SK-N-SH (cell line): ENCODE measurements around the gene UNC5B. TPM values are rescaled to one million over a fixed set of nuclear protein-coding genes. Genes with fewer than 3 reads are reported as not detected.

ENCODE experiments used
- CTCF ChIA-PET: fragments of 300-600, 350-600 bp; formaldehyde crosslinking; extraction: SDS; loops from one replicate; lab custom pipeline; 2021; lab: Yijun Ruan, JAX
- POLR2A ChIA-PET: fragments of 350-600 bp; sonication (Branson Sonifier 250); formaldehyde crosslinking; extraction: SDS; loops from one replicate; lab custom pipeline; 2020; ENCODE audit warnings: antibody characterized with exemption, inconsistent platforms; lab: Yijun Ruan, JAX
- DNase-seq: peaks from one replicate; pipeline ENCODE4 v3.0.0; 2012
- H2AFZ ChIP-seq: fragments of 200-600 bp; sonication (generic); 2 replicates; pipeline ENCODE4 v1.8.1; 2016; ENCODE audit warnings: antibody characterized with exemption, mild to moderate bottlenecking, low read depth
- H3F3A ChIP-seq: fragments of 200-600 bp; sonication (generic); replicated peaks from 2 replicates; pipeline ENCODE3; 2016; ENCODE audit warnings: antibody characterized with exemption, mild to moderate bottlenecking; ENCODE audit not compliant: insufficient read depth
- H3K27ac ChIP-seq, 2 experiments: fragments of 200-500 bp in 1 of 2; fragments of 200-600 bp in 1 of 2; sonication (Bioruptor generic) in 1 of 2; sonication (generic), shearing (Covaris generic) in 1 of 2; 2 replicates each; pipeline versions ENCODE4 v1.5.1 to v1.6.1; 2014 to 2016; ENCODE audit warnings: low read depth in 2 of 2, inconsistent platforms in 1 of 2, low read length in 1 of 2, mild to moderate bottlenecking in 1 of 2, mixed read lengths in 1 of 2
- H3K27me3 ChIP-seq: fragments of 200-600 bp; sonication (generic), shearing (Covaris generic); 2 replicates; pipeline ENCODE4 v1.6.1; 2016; ENCODE audit warnings: mixed run types; ENCODE audit not compliant: insufficient read depth
- H3K36me3 ChIP-seq, 2 experiments: fragments of 200-500 bp in 1 of 2; fragments of 200-600 bp in 1 of 2; sonication (Bioruptor generic) in 1 of 2; sonication (generic) in 1 of 2; replicated peaks in 1 of 2; 2 replicates each; pipeline versions ENCODE3 to v1.5.1; 2014 to 2016; ENCODE audit warnings: low read length in 1 of 2, mild to moderate bottlenecking in 1 of 2; ENCODE audit not compliant: insufficient read depth in 2 of 2, control insufficient read depth in 1 of 2
- H3K4me1 ChIP-seq, 2 experiments: fragments of 200-500 bp in 1 of 2; fragments of 200-600 bp in 1 of 2; sonication (Bioruptor generic) in 1 of 2; sonication (generic), shearing (Covaris generic) in 1 of 2; 2 replicates each; pipeline versions ENCODE4 v1.5.1 to v1.6.1; 2014 to 2016; ENCODE audit warnings: low read depth in 1 of 2, low read length in 1 of 2, mixed run types in 1 of 2; ENCODE audit not compliant: insufficient read depth in 2 of 2, control insufficient read depth in 1 of 2
- H3K4me2 ChIP-seq: fragments of 200-600 bp; sonication (generic), shearing (Covaris generic); 2 replicates; pipeline ENCODE4 v1.6.1; 2017; ENCODE audit warnings: mixed run types
- H3K4me3 ChIP-seq, 2 experiments: fragments of 200-500 bp in 1 of 2; fragments of 200-600 bp in 1 of 2; sonication (Bioruptor generic) in 1 of 2; sonication (generic), shearing (Covaris generic) in 1 of 2; 2 replicates each; pipeline versions ENCODE4 v1.5.1 to v1.8.1; 2014 to 2016; ENCODE audit warnings: low read depth in 2 of 2, inconsistent platforms in 1 of 2, low read length in 1 of 2, mild to moderate bottlenecking in 1 of 2, mixed read lengths in 1 of 2, moderate library complexity in 1 of 2
- H3K79me2 ChIP-seq: fragments of 200-600 bp; sonication (generic); 2 replicates; pipeline ENCODE4 v1.8.1; 2017; ENCODE audit warnings: mild to moderate bottlenecking; ENCODE audit not compliant: insufficient read depth
- H3K9ac ChIP-seq: fragments of 200-600 bp; sonication (generic); 2 replicates; pipeline ENCODE4 v1.6.1; 2017; ENCODE audit warnings: mixed run types
- H3K9me2 ChIP-seq: fragments of 200-600 bp; sonication (generic); 2 replicates; pipeline ENCODE4 v1.6.1; 2017; ENCODE audit warnings: mixed run types
- H3K9me3 ChIP-seq: fragments of 200-600 bp; sonication (generic); 2 replicates; pipeline ENCODE4 v1.6.1; 2017; ENCODE audit warnings: mixed run types, mild to moderate bottlenecking, moderate library complexity
- H4K20me1 ChIP-seq: fragments of 200-600 bp; sonication (generic); 2 replicates; pipeline ENCODE4 v1.6.1; 2017; ENCODE audit warnings: mild to moderate bottlenecking, mixed run types; ENCODE audit not compliant: insufficient read depth
- JUND ChIP-seq: IDR thresholded peaks from 2 replicates; pipeline ENCODE4 v1.4.0; 2012
- MEF2A ChIP-seq: IDR thresholded peaks from 2 replicates; pipeline ENCODE4 v1.4.0; 2012; ENCODE audit warnings: low read depth, borderline replicate concordance
- MXI1 ChIP-seq: IDR thresholded peaks from 2 replicates; pipeline ENCODE4 v1.6.1; 2012; ENCODE audit warnings: mild to moderate bottlenecking, low read depth, low read length, improper control_type of control experiment
- RAD21 ChIP-seq: IDR thresholded peaks from 2 replicates; pipeline ENCODE4 v1.6.1; 2012; ENCODE audit warnings: mild to moderate bottlenecking, low read length
- SMC3 ChIP-seq: IDR thresholded peaks from 2 replicates; pipeline ENCODE4 v1.6.1; 2012; ENCODE audit warnings: low read depth, low read length, improper control_type of control experiment
- WGBS: methylation state at CpG from one replicate; pipeline ENCODE4 v1.1.6; 2017; ENCODE audit warnings: low lambda C conversion rate; 5-methylcytosine and 5-hydroxymethylcytosine counted together
- polyA plus RNA-seq, 3 experiments: library from polyadenylated mRNA; depleted of rRNA; stranded (reverse); fragments of >200 nt; gene quantifications; 2 replicates each; pipeline ENCODE4 v1.2.3, GENCODE V29; 2012
- TF ChIP-seq, protein P1 (sequence below): IDR thresholded peaks from 2 replicates; pipeline ENCODE4 v1.6.1; 2012; ENCODE audit warnings: mild to moderate bottlenecking, low read depth, low read length, moderate library complexity
- TF ChIP-seq, protein P2 (sequence below): fragments of 200-600 bp; sonication (generic); IDR thresholded peaks from 2 replicates; pipeline ENCODE4 v1.6.1; 2017; ENCODE audit warnings: antibody characterized with exemption, mild to moderate bottlenecking, moderate library complexity
- TF ChIP-seq, protein P3 (sequence below): IDR thresholded peaks from 2 replicates; pipeline ENCODE4 v1.4.0; 2012; ENCODE audit warnings: low read depth

UNC5B gene
- polyA plus RNA-seq, 1 of the 3 experiments (the other 2 are of a cell fraction), result 13.8 TPM

DNA sequence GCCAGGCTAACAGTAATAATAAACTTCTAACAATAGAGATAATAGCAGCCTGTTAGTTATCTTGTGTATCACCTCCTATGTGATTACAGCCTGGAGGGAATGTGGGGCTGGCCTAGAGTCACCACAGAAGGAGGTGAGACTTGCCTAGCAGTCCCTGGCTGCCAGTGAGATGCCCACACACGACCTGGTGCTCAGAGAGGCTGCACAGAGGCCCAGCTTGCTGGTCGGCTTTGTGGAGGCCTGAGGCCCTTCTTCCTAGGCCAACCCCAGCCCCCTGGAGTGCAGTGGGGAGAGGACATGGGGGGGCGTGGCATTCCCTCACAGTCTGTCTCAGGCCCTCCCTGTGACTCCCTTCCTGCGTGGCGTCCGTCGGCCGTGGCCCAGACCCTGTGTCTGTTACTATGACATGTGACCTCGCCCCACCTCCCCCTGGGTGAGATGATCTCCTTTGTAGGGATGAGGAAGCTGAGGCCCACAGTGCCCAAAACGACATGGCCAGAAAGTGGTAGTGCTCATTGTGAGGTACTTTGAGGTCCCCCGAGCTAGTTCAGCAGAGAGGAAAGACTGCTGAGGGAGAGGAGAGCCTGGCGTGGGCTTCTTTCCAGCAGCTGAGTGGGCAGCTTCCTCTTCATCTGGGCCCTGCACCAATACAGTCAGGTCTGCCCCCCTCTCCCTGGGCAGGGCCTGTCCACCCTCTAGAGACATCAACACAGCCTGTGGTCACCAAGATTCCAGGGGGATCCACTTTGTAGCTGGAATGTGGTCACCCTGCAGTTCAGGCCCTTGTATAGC lies 29.7 kb downstream of the UNC5B start (continued):
- TF ChIP-seq, protein P1, sequence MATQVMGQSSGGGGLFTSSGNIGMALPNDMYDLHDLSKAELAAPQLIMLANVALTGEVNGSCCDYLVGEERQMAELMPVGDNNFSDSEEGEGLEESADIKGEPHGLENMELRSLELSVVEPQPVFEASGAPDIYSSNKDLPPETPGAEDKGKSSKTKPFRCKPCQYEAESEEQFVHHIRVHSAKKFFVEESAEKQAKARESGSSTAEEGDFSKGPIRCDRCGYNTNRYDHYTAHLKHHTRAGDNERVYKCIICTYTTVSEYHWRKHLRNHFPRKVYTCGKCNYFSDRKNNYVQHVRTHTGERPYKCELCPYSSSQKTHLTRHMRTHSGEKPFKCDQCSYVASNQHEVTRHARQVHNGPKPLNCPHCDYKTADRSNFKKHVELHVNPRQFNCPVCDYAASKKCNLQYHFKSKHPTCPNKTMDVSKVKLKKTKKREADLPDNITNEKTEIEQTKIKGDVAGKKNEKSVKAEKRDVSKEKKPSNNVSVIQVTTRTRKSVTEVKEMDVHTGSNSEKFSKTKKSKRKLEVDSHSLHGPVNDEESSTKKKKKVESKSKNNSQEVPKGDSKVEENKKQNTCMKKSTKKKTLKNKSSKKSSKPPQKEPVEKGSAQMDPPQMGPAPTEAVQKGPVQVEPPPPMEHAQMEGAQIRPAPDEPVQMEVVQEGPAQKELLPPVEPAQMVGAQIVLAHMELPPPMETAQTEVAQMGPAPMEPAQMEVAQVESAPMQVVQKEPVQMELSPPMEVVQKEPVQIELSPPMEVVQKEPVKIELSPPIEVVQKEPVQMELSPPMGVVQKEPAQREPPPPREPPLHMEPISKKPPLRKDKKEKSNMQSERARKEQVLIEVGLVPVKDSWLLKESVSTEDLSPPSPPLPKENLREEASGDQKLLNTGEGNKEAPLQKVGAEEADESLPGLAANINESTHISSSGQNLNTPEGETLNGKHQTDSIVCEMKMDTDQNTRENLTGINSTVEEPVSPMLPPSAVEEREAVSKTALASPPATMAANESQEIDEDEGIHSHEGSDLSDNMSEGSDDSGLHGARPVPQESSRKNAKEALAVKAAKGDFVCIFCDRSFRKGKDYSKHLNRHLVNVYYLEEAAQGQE, result no peak
- TF ChIP-seq MEF2A, result no peak
- TF ChIP-seq MXI1, result no peak
- no peak for TF ChIP-seq RAD21

DNA sequence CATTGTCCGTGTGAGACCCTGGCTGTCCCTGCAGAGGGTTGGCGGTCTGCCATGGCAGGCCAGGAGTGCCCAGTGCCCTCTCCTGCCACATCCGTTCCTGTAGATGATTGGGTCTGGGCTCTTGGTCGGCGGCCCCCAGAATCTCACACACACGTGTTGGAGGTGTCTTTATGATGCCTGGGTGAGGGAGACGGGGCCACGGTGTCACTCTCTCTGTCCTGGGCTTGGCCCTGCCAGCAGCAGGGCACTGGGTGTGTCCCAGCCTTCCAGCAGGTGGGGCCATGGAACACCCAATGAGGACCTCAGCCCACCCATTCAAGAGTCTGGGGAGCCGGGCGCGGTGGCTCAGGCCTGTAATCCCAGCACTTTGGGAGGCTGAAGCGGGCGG lies 30.2 kb downstream of the UNC5B start:
- Histone ChIP-seq H3K9ac (no peak overlapping the region), H3K36me3 (no peaks in the 10 kb centered on the region), H3K4me3 (no peak overlapping the region), H3K27me3 (no peaks in the 10 kb centered on the region), H3K4me2 (peak overlapping the region; percentile 75; the same call in 1 of the 2 replicates), H3K9me2 (no peaks in the 10 kb centered on the region), H3K9me3 (no peaks in the 10 kb centered on the region), H3K79me2 (peaks cover 88% of the 10 kb centered on the region), H3K27ac (peak overlapping the region; percentile 87 to 100; a peak in 3 of 4 replicates), H3F3A (peaks cover 29% of the 10 kb centered on the region), H4K20me1 (peaks cover 51% of the 10 kb centered on the region), H2AFZ (no peak overlapping the region), H3K4me1 (peaks cover 78 to 98% of the 10 kb centered on the region in 2 experiments)
- CTCF ChIA-PET, result interaction anchor here (0.6 to 12.2 kb wide), 12 partner anchors 15 to 1556 kb away, joined by 3 to 139 read pairs (median 6); no protein-coding TSS in a partner anchor
- WGBS, result 95% methylated on average over 3 of the region's 13 CpGs
- TF ChIP-seq, protein P2, sequence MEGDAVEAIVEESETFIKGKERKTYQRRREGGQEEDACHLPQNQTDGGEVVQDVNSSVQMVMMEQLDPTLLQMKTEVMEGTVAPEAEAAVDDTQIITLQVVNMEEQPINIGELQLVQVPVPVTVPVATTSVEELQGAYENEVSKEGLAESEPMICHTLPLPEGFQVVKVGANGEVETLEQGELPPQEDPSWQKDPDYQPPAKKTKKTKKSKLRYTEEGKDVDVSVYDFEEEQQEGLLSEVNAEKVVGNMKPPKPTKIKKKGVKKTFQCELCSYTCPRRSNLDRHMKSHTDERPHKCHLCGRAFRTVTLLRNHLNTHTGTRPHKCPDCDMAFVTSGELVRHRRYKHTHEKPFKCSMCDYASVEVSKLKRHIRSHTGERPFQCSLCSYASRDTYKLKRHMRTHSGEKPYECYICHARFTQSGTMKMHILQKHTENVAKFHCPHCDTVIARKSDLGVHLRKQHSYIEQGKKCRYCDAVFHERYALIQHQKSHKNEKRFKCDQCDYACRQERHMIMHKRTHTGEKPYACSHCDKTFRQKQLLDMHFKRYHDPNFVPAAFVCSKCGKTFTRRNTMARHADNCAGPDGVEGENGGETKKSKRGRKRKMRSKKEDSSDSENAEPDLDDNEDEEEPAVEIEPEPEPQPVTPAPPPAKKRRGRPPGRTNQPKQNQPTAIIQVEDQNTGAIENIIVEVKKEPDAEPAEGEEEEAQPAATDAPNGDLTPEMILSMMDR, result peak; percentile 34
- TF ChIP-seq MXI1 (peak; percentile 34; the same call in 1 of the 2 replicates), JUND (no peak), SMC3 (peak; percentile 12; the same call in 1 of the 2 replicates)
- TF ChIP-seq, protein P3, sequence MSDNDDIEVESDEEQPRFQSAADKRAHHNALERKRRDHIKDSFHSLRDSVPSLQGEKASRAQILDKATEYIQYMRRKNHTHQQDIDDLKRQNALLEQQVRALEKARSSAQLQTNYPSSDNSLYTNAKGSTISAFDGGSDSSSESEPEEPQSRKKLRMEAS, result no peak
- POLR2A ChIA-PET, result interaction anchor here (1.0 to 2.9 kb wide), 6 partner anchors 10 to 35 kb away, joined by 3 to 35 read pairs (median 20); partner anchors contain the start of gene UNC5B
- no peak for DNase-seq
